GM19372 (cell line): ENCODE results near the gene SLC35B1.
"Not testable (repeated sequence)": the region's sequence is repeated elsewhere in the genome, so short reads cannot be mapped to it uniquely, and the experiment has no call there.

Source experiments
- ATAC-seq: cut with Tn5 transposase; IDR thresholded peaks from one replicate; pipeline ENCODE4 v1.9.1; 2021; ENCODE audit warnings: mild to moderate bottlenecking, low read depth, moderate library complexity; ENCODE audit not compliant: unreplicated experiment

The SLC35B1 gene

DNA sequence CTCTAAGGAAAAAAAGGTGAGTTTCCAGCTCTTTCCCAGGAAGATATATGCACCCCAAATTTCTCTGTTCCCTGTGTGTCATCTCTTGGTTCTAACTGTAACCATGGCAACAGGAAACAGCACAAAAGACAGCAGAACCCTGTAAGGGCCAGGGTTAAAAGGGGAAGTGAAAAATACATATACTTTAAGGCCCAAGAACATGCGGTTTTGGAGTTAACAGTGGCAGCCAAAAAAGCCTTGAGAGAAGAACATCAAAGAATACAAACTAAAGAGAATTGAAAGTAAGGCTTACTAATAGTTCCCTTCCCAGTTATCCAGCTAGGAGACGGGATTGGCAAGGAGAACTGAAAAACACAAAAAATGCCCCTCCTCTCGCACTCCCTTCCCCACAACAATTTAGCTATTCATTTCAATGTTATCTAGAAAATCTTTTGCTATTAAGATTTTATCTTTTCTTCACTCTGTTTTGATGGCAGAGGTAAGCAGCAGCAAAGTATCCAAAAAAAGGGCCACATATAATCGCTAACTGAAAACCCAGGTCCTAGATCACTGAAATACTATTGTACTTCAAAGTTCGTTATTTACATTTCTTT, 31.4 kb downstream of the SLC35B1 start:
- peak; percentile 47 for ATAC-seq

DNA sequence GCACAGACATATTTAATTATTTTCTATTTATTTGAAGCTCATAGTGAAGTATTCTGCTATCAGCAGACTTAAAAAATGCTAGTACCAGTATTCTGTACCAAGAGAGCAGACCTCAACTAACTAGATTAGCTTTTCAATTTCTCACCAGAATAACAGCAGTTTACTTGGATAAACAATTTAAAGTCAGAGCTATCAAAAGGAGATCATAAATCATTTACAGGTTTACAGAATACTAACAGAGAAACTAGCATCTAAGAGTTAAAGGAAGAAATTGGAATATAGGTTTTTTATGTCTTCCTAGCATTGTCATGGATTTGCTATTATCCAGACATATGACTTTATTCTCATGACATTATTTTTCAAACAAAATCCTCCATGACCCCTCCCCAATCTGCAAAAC, 33.3 kb downstream of the SLC35B1 start:
- ATAC-seq, result no peak

DNA sequence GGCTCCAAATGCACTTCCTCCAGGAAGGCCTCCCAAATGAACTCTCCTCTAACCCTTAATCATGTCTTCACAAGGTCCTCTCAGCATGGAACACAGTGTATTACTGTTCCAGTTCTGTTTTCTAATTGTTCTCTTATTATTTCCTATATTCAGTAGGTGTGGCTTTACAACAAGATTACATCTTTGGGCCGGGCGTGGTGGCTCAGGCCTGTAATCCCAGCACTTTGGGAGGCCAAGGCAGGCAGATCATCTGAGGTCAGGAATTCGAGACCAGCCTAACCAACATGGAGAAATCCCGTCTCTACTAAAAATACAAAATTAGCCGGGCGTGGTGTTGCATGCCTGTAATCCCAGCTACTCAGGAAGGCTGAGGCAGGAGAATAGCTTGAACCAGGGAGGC, 34.1 kb downstream of the SLC35B1 start:
- not testable (repeated sequence) for ATAC-seq

DNA sequence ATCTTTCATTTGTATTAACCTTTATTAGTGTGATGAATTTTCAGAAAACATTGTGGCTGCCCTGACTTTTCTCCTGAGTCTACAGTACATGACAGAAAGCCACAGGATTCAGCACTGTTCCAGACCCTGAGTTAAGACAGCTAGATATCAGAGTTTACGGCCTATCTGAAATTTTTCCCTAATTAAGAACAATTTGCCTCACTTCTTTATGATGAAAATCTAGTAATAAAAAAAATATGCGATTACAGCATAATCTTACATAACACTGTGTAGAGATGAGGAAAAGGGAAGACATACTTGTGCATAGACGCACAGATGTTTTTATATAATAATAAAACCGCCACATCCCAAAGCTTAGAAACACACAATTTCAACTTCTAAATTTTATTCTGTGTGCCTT, 37.1 kb downstream of the SLC35B1 start:
- no peak for ATAC-seq

DNA sequence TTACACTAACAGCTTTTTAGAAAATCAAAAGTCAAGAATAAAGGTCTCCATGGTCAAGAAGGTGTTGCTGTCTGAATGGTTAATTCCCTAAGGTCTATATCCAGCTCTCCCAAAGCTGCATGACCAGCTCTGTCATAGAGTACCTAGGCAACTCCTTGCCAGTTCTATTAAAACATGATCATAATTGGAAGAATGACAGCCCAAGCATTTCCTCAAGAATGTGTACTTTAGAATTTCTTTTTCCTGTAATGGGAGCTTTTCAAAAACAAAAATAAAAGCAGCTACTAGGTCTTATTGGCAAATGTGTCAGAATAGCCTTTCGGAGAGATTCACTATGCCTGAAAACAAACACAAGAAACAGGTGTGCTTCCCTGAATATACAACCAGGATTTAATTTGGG, 37.8 kb downstream of the SLC35B1 start:
- no peak for ATAC-seq

DNA sequence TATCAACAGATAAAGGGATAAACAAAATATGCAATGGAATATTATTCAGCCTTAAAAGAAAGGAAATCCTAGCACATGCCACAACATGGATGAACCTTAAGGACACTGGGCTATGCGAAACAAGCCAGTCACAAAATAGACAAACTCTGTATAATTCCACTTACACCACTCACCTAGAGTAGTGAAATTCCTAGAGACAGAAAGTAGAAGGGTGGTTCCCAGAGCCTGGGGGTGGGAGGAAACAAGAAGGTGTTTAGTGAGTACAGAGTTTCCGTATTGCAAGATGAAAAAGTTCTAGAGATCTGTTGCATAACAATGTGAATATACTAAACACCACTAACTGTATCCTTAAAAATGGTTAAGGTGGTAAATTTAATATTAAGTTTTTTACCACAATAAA, 39.9 kb downstream of the SLC35B1 start:
- ATAC-seq, result no peak

DNA sequence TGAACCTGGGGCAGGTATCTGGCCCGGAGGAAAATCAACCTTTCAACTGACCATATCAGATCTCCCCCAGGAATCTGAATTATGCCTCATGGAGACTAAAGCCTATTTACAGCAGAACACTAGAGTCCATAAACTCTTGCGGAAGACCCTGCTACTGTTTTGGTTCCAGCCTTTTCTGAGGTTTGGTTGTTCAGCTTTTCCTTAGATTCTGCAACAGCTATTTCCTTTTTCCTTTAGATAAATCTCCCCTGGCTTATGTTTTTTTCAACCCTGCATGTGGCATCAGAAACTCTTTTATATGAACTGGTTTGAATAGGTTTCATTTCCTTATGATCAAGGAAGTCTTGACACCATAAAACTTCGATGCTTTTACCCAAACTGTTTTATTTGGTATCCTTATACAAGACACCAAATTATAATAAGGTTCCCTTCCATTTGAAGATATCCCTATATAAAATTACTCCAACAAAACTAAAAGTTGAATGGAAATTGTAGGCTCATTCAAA, 43.0 kb downstream of the SLC35B1 start:
- ATAC-seq, result no peak

DNA sequence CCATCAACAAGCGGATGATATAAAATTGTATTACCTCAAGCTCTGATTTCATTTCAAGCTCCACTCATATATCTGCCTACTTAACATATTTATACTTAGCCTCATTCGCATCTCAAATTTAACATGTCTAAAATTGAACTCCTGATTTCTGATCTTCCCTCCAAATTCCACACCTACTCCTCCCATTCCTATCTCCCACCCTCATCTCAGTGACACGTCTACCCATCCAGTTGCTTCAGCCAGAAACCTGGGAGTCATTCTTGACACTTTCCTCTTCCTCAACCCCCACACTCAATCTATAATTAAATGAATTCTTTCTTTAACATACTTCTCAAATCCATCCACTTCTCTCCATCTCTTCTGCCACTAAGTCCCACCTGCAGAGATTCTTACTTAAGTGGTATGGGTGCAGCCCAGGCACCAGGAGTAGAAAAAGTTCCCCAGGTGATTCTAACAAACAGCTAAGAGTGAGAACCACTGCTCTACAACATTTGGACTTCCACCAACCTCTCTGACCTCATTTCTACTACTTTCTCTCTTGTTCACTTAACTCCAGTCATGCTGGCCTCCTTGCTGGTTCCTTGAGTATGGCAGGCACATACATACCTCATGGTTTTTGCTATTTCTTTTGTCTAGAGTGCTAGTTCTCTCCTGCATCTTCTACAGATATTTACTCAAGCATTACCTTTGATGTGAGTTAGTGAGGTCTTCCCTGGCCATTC, 47.9 kb downstream of the SLC35B1 start:
- ATAC-seq, result no peak

DNA sequence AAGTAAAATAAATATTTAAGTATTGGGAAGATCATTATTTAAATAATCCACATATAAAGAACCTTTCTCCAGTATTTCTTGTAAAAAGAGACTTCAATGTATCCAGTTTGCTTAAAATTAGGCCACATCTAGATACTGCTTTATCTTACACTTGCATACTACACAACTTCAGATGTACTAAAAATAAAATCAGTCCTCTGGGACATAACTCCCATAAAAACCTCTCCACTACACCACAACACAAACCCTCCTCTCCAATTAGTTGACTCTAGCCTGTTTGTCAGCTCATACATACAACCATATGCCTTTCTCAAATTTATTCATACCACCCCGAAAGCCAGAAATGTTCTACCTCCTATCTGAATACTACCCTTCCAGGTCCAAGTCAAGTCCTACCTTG, 51.5 kb downstream of the SLC35B1 start:
- ATAC-seq, result no peak
